ENCODE results near the gene CEP135.
"Not testable (repeated sequence)": the region's sequence is repeated elsewhere in the genome, so short reads cannot be mapped to it uniquely, and the experiment has no call there.

Gene CEP135

GRCh38 chr4:56072730-56073129 is 124.0 kb downstream of the CEP135 start:
- not testable (repeated sequence) for DNase-seq (ENCODE audit: low read depth in 2 of 2)

DNA sequence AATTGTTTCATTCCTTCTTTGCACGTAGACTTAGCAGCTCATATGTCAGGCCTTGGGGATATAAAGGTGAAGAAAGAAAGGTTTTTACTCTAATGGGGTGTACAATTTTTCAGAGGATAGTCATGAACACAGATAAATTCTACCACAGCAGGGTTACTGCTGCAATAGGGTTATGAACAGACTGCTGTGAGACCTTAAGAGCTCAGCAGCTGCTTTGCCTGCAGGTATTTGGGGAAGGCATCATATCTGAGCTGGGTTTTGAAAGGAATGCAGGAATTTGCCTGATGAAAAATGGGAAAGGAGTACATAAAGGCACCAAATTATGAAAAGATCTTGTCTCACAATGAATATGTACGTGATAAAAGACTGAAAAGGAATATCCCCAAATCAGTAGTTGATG is 128.9 kb downstream of the CEP135 start:
- no peak for DNase-seq (ENCODE audit: low read depth in 2 of 2)

- no peak for DNase-seq (ENCODE audit: low read depth in 2 of 2)
Measured at GRCh38 chr4:56078866-56079265, 130.1 kb downstream of the CEP135 start.

- DNase-seq (ENCODE audit: low read depth in 2 of 2): no peak
Measured at GRCh38 chr4:56080384-56080783, 131.6 kb downstream of the CEP135 start.

DNA sequence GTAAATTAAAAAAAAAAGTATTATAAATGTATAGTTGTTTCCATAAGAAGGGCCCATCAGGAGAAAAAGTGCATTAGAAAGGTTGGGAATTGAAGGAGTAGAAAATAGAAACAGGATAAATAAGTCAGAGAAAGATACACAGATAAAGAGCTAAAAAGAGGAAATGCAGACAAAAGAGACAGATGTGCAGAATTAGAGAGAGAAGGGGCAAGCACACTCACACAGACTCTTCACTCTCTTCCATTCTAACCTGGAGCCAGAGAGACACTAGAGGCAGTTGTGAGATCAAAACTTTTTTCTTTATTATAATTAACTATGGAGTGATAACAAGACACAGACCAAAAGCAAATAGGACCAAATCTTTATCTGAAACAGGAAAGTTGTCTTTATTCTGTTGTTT is 134.1 kb downstream of the CEP135 start:
- DNase-seq (ENCODE audit: low read depth in 2 of 2): no peak

Data from activated CD8-positive, alpha-beta memory T cell treated with anti-CD3 and anti-CD28 coated beads for 4 hours (primary cell).